HG02973 (cell line): ENCODE results near the gene HGFAC.

ENCODE experiments used
- ATAC-seq: cut with Tn5 transposase; IDR thresholded peaks from one replicate; pipeline ENCODE4 v1.9.1; 2021; ENCODE audit warnings: moderate library complexity; ENCODE audit not compliant: unreplicated experiment

The HGFAC gene

GRCh38 chr4:3485011-3485791, 43.4 kb downstream of the HGFAC start:
- ATAC-seq, result no peak

GRCh38 chr4:3485886-3486540, 44.2 kb downstream of the HGFAC start:
- no peak for ATAC-seq

GRCh38 chr4:3486541-3487540, 45.1 kb downstream of the HGFAC start:
- ATAC-seq, result no peak

GRCh38 chr4:3487861-3488260, 46.1 kb downstream of the HGFAC start:
- no peak for ATAC-seq

GRCh38 chr4:3488820-3489219, 47.1 kb downstream of the HGFAC start:
- no peak for ATAC-seq

GRCh38 chr4:3489451-3489962, 47.7 kb downstream of the HGFAC start:
- ATAC-seq, result no peak

- no peak for ATAC-seq
These were observed 50.1 kb downstream of the HGFAC start for GRCh38 chr4:3491681-3492405.

- no peak for ATAC-seq
These were observed 51.3 kb downstream of the HGFAC start for GRCh38 chr4:3492741-3493719.

- no peak for ATAC-seq
These were observed 52.1 kb downstream of the HGFAC start for GRCh38 chr4:3493720-3494461.

GRCh38 chr4:3494462-3494871, 52.7 kb downstream of the HGFAC start:
- ATAC-seq, result no peak

- ATAC-seq, result no peak
These were observed 53.6 kb downstream of the HGFAC start for GRCh38 chr4:3495204-3495975.

GRCh38 chr4:3496021-3496420, 54.3 kb downstream of the HGFAC start:
- ATAC-seq, result no peak

- no peak for ATAC-seq
These were observed 55.3 kb downstream of the HGFAC start for GRCh38 chr4:3497095-3497494.

GRCh38 chr4:3497523-3498389, 56.0 kb downstream of the HGFAC start:
- no peak for ATAC-seq

GRCh38 chr4:3498407-3498806, 56.6 kb downstream of the HGFAC start:
- ATAC-seq, result no peak
